Eye (tissue), 1 donor: ENCODE measurements around the gene IGSF5.
"Not testable (repeated sequence)": the region's sequence is repeated elsewhere in the genome, so short reads cannot be mapped to it uniquely, and the experiment has no call there.

Source experiments
- DNase-seq: peaks from one replicate; pipeline ENCODE4 v3.0.0-alpha.2; 2015

IGSF5 gene

GRCh38 chr21:39744883-39745282 lies at the start of gene IGSF5:
Gene IGSF5 (plus strand): TSS chr21:39745183. CDS start chr21:39745510, 327 bp downstream.
- not testable (repeated sequence) for DNase-seq

DNA sequence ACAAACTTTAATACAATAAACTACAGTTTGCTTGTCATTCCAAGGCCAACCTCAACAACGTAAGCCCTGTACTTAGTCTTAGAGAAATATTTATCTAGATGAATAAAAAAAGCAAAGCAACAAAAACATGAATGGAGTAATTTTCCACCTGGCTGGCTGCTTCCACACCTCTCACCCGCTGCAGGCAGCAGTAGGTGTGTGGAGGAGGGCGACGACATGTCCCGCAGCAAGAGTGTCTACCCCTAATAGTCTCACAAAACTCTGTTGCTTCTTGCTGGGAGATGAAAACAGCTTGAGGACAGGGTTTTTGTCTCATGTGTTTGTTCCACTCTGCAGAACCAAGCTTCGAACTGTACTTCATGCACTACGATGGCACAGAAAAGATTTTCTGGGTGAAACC lies 48.8 kb upstream of the IGSF5 start:
- no peak for DNase-seq

- DNase-seq = no peak
These were observed 48.4 kb upstream of the IGSF5 start for GRCh38 chr21:39696618-39697017.

- no peak for DNase-seq
These were observed 44.7 kb upstream of the IGSF5 start for GRCh38 chr21:39700318-39700717.

- no peak for DNase-seq
These were observed 41.4 kb upstream of the IGSF5 start for GRCh38 chr21:39703578-39703977.

DNA sequence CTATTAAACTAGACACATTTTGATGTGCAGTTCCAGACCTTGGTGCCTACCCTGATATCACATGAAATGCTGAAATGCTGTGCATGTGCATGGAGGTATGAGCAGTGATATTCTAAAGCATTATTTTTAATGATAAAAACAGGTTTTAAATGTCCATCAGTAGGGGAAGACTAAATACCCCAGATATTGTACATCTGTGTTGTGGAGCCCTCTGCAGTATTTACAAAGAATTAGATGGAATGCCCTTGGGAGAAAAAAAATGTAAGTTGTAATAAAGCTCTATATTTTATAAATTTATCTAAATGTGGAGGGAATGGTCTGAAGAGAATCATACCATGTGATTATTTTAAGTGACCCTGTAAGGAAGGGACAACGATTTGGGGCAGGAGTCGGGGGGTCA lies 39.1 kb upstream of the IGSF5 start:
- no peak for DNase-seq

DNA sequence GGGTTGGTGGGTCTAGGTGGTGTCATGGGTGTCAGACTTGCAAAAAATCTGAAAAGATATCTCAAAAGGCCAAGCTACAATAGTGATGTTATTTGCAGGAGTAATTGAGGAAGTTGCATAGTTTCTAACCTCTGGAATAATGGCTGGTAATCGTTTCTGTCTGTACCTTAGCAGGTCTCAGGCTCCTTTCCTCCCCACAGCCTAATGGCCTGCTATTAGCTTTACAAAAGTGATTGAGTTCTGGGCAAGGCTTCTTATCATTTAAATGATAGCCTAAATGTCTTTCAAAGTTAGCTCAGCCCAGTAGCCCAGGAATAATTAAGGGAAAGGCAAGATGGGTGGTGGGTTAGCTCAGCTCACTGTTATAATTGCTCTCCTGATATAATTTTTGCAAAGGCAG lies 37.7 kb upstream of the IGSF5 start:
- DNase-seq = no peak

GRCh38 chr21:39710866-39711265 lies 34.1 kb upstream of the IGSF5 start:
- no peak for DNase-seq

GRCh38 chr21:39712273-39712672 lies 32.7 kb upstream of the IGSF5 start:
- DNase-seq = no peak

- DNase-seq = no peak
These were observed 32.0 kb upstream of the IGSF5 start for GRCh38 chr21:39712976-39713375.

- no peak for DNase-seq
These were observed 31.1 kb upstream of the IGSF5 start for GRCh38 chr21:39713905-39714304.

GRCh38 chr21:39714331-39714730 lies 30.7 kb upstream of the IGSF5 start:
- DNase-seq = no peak

GRCh38 chr21:39715804-39716397 lies 29.1 kb upstream of the IGSF5 start:
- DNase-seq = peak; percentile 73

DNA sequence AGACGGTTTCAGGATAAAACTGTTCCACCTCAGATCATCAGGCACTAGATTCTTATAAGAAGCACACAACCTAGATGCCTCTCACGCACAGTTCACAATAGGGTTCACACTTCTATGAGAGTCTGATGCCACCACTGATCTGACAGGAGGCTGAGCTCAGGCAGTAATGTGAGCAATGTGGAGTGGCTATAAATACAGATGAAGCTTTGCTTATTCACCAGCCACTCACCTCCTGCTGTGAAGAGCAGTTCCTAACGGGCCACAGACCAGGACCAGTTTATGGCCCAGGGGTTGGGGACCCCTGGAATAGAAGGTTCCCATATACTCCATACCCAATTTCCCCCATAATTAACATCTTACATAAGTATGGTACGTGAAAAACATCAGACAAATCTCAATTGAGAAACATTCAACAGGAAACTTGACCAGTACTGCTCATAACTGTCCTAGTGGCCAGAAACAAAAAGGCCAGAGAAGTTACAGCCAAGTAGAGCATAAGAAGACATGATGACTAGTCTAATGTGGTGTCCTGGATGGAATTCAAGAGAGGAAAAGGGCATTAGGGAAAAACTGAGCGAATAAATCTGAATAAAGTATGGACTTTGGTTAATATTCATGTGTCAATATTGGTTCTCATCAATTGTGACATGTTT lies 24.7 kb upstream of the IGSF5 start:
- DNase-seq = no peak

- DNase-seq = no peak
These were observed 23.1 kb upstream of the IGSF5 start for GRCh38 chr21:39721885-39722284.

DNA sequence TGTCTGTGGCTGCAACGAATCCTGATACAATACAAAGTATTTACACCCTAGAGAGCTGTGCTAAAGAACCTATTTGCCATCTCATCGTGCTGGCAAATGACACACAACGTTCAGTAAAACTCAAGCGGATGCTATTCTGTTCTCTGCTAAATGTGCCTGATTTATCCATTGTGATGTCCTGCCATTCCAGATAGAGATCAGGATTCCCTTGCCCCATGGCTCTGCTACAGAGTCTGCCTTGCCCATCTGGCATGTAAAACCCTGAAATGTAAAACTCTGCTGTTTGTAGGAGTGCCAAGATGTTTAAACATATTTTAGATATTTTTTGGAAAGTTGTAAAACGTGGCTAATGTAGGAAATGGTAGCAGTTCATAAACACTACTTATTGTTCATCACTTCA lies 20.0 kb upstream of the IGSF5 start:
- DNase-seq = no peak

DNA sequence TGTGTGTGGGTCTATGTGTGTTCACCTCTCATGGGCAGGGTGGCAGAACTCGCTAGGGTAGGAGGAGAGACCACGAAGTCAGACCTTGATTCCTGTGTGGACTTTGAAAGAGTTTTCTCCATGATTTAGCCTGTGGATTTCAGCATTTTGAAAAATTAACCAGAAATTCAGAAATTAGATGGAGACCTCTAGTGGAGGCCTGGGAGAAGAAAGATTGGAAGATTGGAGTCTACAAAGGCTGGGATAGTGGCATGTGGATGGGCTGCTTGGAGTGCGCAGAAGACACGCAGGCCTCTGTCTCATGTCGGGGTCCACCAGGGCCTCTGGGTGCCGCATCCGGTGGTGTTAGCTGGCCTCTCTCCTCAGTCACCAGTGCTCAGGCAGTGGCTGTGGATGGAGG lies 18.9 kb upstream of the IGSF5 start:
- DNase-seq = no peak

DNA sequence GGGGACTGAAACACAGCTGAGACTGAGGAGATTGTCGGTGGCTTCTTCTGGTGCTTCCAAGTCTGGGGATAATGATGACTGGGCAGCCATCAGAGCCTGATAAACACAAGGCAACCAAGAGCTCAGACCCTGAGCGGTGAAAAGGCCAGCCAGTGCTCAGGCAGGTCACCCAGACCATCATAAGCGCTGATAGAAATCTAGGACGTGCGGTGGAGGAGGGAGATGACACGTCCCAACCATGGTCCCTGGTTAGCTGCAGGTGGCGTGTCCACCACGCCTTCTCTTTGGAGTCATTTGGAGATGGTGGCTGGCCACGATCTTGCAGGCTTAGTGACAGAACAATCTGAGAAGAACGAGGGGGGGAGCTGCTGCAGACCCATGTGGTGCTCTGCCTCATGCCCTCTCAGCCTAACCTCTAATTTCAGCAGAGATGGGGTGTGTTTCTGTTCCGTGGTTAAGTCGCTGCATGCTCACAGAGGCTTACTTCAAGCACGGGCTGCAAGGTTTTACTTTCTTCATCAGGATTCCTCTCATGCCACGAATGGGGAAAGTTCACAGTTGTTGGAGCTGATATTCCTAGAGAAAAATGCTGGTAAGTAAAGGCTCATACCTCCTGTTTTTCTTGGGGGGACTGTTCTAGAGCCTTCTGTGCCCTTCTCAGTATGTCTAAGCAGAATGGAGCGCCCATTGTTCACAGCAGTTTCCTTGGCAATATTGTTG lies 17.4 kb upstream of the IGSF5 start:
- no peak for DNase-seq

DNA sequence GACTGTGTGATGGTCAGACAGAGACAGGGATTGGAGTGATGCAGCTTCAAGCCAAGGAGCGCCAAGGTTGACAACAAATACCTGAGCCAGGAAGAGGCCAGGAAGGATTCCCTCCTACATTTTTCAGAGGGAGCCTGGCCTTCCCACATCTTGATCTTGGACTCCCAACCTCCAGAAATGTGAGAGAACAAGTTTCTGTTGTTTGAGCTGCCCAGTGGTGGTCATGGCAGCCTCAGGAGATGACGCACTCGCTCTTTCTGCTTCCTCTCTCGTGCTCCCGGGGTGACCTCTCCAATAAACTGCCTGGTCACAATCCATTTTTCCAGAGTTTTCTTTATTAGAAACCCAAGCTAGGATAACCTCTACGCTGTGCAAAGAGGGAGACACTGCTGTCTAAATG lies 16.6 kb upstream of the IGSF5 start:
- DNase-seq = no peak

DNA sequence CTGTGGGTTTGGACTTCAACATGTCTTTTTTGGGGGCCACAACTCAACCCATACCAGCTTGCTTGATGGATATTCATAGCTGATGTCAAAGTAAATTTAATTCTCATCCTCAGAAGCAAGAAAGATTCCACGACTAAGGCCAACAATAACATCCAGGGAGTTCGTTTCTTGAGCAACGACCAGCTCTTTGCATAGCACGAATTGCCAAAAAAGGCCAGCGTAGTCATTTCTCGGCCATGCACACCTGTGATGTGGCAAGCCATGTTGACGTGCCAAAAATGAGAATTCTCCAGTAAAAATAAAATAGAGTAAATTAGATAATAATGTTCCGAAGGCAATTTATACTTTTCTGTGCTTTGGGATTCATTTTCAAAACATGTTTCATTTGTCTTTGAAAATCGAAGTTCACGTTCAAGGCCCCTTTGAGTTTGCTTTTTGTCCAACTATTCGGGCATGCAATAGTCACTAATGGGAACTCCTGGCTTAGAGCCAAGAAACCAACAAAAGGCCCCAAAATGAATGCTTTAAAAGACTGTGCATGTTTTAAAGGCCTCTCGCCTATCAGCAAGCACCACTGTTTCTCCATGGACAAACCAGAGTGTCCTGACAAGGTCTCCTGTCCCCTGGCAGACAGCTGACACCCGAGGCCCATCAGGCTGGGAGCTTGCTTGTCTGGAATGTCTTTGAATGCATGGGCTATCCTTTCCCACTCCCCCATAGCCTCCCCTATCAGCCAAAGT lies 14.4 kb upstream of the IGSF5 start:
- peak; percentile 42 for DNase-seq

DNA sequence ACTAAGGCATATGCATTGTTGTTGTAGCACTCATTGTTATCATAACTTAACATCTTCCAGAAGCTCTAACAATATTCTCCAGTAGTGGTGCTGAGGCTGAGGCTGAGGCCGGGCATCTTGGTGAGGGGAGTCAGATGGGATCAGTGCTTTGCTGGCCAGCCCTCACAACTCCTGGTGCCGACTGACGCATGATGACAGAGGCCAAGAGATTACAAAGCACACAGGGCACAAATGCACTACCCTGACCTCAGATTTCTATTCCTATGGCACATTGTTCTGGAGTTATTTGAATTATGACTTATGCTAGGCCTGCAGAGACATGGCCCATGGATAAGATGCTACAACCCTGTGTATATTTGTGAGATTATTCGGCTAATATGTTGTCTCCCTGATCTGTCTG lies 8.3 kb upstream of the IGSF5 start:
- DNase-seq = no peak

- DNase-seq = no peak
These were observed 7.5 kb upstream of the IGSF5 start for GRCh38 chr21:39737376-39738000.

- DNase-seq = no peak
These were observed 6.4 kb upstream of the IGSF5 start for GRCh38 chr21:39738566-39738965.
